Daoy (cell line): ENCODE results near the gene PBLD. TPM values are rescaled to one million over a fixed set of nuclear protein-coding genes. Genes with fewer than 3 reads are reported as not detected.

Experiments used
- DNase-seq: peaks from one replicate; pipeline ENCODE4 v3.0.0-alpha.2; 2015; ENCODE audit warnings: low read depth
- total RNA-seq: library from RNA; depleted of rRNA; stranded (reverse); fragments of >200 nt; shearing (Covaris generic); gene quantifications from 2 replicates; pipeline ENCODE4 v1.2.3, GENCODE V29; 2014; rRNA removed

PBLD gene
- 0.86 and 1.8 TPM in 2 replicates for total RNA-seq

DNA sequence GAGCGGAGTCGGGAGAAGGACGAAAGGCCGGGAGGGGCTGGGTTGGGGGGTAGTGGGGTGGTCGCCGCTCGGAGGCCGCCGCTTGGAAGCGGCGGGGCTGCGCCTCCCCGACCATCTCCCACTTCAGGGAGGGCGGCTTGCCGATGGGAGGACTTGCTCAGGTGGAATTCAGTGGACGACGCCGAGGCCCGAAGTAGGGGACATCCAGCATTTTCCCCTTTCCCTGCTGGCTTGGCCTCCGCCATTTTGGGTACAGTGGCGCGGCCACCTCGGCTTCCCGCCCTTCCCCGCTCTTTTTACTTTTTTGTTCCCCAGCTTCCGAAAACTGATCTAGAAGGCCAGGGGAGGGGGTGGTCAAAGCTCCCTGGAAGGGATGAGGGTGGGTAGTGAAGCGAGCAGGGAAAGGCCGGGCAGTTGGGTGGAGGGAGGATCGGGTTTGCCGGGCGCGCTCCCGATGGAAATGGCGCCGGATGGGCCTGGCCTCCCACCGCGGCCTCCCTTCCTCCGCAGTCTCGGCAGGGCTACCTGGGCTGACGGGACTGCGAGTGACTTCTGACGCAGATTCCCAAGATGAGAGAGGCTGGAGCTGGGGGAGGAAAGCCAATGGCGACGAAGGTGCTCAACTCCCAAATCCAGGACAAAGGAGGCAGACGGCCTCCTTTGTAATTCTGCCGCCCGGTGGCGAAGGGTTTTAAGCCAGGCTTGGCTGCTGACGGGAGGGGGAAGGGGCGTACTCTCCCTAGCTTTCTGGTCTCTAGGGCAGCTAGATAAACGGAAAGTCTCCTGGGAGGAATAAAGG lies at the start of gene PBLD:
PBLD (minus strand) TSS at position 670 of the 799 bp plus-strand sequence. CDS start 26,084 bp downstream, outside the sequence.
- peak; percentile 78 for DNase-seq

DNA sequence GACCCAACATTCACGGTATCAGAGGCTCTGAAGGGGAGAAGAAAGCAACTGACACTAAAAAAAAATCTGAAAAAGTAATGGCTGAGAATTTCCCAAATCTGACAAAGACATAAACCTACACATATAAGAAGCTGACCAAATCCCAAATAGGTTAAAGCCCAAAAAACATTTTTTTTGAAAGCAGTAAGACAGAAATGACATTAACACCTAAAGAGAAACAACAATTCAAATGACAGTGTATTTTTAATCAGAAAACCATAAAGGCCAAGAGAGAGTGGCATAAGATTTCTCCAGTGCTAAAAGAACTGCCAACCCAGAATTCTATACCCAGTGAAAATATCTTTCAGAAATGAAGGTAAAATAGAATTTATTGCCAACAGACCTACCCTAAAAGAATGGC lies 38.9 kb upstream of the PBLD start:
- no peak for DNase-seq

DNA sequence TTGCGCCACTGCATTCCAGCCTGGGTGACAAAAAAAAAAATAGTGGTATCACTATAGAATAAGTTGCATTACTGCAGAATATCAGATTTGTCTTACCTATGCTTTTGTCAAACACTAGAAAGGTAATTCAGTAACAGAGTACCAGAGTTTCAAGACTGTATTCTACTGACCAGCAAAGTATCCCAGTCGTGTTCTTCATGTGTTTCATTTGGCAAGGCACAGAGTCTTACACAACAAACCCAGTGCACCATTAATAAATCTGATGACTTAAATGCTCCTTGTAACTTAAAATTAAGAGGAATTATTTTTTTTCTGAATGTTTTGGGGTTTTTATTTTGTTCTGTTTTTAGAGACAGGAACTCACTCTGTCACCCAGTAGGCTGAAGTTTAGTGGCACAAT lies 34.4 kb upstream of the PBLD start:
- no peak for DNase-seq

DNA sequence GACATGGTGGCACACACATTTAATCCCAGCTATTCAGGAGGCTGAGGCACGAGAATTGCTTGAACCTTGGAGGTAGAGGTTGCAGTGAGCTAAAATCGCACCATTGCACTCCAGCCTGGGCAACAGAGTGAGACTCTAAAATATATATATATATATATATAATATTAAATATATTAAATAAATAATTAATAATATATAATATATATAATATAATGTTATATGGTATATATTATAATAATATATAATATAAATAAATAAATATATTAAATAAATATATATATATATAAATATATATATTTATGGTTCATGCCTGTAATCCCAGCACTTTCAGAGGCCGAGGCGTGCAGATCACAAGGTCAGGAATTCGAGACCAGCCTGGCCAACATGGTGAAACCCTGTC lies 33.9 kb upstream of the PBLD start:
- no peak for DNase-seq

DNA sequence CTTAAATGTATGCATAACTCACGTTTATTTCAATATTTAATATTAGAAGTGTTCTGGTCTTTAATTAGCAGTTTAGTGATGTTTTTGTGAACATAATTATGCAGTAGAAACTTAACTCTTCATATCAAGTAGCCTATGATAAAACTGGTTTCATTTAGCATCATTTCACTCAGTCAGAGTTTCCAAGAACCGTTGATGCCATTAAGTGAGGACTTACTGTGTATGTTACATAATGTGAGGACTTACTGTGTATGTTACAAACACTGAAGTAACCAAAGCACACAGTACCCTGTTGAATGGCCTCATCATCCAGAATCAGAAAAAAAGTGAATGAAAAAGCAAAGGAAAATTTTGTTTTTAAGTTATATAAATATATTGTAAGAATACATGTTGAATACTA lies 32.9 kb upstream of the PBLD start:
- DNase-seq: no peak

DNA sequence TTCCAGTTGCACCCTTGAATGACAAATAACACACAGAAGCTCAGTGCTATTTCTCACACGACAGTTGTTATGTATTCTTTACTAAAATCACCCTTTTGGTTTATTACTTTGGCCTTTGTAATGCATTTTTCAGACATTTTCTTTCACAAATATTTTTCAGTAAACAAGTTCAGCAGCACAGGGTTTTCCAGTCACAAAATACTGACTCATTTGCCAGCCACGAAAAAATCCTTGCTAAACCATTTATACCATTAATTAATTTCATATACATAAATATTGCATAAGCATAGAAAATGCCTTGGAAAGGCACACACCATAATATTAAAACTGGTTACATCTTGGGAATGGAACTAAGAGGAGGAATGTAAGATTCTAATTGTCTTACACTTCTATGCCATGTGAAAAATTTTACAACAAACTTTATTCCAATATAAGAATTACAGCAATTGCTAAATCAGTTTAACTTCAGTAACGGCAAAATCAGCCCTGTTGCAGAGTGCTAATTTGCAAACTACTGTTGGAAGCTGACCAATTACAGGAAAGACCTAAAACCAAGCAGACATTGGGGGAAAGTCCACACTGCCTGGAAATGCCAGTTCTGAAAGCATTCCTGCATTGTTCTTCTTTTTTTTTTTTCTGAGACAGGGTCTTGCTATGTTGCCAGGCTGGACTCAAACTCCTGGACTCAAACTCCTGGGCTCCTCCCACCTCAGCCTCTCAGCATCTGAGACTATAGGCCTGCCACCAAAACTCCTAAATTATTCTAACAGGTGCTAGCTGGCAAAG lies 31.6 kb upstream of the PBLD start:
- no peak for DNase-seq

DNA sequence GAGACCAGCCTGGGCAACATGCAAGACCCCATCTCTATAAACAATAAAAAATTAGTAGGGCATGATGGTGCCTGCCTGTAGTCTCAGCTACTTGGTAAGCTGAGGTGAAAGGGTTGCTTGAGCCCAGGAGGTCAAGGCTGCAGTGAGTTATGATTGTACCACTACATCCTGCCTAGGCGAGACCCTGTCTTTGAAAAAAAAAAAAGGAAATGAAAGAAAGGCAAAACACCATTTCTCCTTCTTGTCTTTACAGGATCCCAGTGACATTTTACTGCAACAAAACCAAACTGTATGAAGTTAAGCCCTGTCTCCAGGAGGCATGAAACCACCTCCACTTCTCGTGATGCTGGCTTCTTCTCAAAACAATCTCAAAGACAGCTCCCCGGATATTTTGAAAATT lies 29.9 kb upstream of the PBLD start:
- no peak for DNase-seq

DNA sequence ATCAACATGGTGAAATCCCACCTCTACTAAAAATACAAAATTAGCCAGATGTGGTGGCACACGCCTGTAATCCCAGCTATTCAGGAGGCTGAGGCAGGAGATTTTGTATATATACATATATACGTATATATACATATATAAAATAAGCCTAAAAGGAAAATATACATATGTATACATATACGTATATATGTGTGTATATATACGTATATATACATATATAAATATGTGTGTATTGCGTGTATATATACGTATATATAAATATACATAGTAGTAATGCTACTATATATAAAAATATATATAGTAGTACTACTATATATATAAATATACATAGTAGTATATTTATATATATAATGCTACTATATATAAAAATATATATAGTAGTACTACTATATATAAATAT lies 26.5 kb upstream of the PBLD start:
- no peak for DNase-seq

DNA sequence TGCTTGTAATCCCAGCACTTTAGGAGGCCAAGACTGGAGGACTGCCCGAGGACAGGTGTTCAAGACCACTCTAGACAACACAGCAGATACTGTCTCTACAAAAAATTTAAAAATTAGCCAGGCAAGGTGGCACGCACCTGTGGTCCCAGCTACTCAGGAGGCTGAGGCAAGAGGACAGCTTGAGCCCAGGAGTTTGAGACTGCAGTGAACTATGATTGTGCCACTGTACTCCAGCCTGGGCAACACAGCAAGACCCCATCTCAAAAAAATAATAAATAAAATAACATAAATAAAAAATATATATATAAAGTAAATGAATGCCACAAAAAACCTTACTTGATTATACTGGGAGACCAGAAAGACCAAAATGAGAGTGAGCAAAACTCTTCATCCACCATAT lies 20.8 kb upstream of the PBLD start:
- DNase-seq: no peak

DNA sequence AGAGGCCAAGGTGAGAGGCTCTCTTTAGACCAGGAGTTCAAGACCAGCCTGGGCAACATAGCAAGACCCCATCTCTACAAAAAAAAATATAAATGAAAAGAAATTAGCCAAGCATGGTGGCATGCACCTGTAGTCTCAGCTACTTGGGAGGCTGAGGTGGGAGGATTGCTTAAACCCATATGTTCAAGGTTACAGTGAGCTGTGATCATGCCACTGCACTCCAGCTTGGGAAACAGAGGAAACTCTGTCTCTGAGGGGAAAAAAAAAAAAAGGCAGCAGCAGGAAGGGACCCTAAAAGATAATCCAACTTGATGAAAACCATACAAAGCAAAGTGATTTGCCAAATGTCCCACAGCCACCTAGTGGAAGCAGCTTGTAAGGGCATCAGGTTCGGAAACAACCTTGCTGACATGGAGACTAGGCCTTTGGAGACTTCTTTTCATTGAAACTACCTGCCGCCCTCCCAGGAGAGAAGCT lies 15.6 kb upstream of the PBLD start:
- DNase-seq: peak; percentile 38

DNA sequence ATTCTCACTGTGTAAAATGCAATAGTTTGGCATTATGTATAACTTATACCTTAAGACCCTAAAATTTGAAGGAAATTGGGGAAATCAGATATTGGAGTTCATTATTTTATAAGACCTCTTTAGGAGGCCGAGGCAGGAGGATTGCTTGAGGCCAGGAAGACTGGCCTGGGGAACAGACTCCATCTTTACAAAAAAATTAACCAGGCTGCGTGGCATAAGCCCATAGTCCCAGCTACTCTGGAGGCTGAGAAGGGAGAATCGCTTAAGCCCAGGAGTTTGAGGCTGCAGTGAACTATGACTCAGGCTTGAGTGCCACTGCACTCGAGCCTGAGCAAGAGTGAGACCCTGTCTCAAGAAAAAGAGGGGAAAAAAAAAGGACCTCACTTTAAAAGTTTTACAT lies 14.0 kb upstream of the PBLD start:
- no peak for DNase-seq

DNA sequence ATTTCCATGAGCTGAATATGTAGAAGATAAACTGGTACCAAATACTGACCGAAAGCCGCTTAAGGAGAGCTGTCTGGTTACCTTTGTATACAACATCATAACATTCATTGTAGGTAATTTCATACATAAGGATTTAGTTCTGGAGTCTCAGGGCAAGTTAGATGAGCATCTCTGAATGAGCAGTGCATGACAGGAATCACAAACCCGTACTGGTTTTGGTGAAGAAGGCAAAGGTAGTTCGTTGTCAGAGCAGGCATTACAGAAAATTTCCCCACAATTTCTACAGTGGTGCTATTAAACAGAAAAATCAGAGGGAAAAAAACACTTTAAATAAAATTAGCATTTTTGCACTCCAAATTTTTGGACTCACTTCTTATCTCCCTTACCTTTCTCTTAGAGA lies 12.9 kb upstream of the PBLD start:
- DNase-seq: no peak

DNA sequence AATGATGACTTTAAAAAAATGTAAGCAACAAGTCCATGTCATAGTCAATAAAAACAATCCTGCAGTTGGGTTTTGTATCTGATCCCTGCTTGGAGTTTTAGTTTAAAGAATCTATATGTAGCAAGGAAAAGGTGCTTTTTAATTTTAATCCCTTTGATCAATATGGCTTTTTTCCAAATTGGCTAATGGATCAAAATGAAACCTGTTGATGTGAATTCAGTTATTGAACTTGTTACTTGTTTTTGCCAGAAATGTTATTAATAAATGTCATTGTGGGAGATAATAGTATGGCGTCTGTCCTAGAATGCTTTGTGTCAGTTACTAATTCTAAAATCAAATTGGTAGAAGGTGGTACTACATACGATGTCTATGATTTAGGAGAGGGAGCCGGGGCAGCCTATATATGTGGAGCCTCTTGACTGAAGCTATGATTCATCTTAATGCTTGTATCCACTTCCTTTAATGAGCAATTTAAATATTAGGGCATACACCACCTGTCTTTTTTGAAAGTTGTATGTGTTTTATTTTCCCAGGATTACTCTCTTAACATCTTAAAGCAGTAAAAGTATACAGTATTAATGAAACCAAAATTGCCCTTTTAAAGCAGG lies 10.3 kb upstream of the PBLD start:
- DNase-seq: no peak

DNA sequence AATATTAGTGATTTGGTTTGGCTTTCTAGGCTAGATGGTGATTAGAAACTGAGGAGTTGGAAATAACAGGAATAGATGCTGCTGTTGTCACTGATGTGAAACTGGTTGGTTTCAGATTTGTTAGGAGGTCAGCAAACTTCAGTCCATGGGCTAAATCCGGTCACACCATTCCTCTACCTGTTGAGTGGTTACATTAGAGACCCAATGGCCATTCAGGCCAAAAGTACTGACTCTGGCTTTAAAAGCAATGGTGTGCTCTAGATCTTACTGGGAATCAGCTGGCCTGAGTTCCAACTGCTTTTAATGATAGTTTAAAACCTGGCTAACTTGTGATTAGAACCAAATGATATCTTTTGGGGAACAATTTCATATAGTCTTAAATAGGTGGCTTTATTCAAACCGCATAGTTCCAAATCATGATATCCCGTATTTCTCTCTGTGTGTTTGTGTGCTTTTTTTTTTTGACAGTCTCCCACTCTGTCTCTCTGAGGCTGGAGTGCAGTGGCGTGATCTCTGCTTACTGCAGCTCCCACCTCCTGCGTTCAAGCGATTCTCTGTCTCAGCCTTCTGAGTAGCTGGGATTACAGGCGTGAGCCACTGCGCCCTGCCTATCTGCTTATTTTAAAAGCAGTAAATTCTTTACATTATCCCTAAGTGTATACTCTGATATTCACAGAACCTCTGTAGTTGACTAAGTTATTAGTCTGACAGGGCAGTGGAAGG lies 7.8 kb upstream of the PBLD start:
- DNase-seq: no peak

DNA sequence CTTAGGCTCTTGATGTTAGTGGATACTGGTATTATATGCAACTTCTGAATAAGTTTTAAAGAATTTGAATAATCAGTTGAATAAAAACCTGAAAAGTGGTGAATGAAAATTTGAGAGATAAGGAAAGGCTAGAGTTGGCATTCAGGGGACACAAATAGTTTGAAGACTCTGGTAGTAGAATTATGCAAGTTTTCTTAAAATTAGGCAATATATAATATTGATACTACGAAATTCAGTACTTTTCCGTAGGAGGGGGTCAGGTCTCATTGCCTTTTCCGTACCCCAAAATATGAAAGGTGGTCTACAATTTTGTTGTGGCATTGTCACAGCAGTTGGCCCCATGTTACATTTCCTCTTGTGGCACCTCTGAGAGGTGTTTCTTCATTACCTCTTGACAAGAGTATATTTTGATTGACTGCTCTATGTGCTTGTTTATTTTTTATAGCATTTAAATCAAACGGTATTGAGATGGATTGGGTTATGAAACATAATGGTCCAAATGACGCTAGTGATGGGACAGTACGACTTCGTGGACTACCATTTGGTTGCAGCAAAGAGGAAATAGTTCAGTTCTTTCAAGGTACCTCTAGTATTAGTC lies 4.1 kb upstream of the PBLD start:
- DNase-seq: no peak

DNA sequence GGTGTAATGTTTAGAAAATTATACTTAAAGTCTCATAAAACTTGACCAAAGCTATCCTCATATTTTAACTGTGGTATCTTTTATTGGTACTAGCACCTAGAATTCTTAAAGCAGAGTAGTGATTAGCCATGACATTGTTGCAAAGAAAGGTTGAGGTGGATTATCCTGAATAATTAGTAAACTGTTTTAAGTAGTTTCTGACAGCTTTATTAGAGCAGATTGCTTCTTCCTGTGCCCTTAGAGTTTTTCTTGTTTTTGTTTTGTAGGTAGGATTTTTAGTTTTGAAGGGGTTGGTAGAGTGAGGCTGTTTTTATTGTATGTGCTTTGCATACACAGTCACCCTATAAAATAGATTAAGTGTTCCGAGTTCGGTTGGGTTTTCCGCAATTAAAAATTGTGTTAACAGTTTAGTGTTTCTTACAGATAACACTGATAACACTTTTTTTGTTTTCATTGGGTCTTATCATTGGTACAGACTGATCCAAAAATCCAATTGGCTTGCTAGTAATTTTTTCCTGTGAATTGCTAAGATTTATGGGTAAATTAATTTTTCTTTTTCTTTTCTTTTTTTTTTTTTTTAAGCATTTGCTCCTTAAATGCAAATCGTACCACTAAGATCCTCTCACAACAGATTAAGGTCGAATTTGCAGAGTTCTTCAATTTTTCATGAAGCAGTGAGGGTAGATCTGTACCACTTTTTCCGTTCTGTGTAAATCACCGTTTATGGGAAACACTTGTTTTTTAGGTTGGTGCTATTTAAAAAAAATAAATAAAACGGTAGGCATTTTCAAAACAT lies 2.1 kb upstream of the PBLD start:
- no peak for DNase-seq

DNA sequence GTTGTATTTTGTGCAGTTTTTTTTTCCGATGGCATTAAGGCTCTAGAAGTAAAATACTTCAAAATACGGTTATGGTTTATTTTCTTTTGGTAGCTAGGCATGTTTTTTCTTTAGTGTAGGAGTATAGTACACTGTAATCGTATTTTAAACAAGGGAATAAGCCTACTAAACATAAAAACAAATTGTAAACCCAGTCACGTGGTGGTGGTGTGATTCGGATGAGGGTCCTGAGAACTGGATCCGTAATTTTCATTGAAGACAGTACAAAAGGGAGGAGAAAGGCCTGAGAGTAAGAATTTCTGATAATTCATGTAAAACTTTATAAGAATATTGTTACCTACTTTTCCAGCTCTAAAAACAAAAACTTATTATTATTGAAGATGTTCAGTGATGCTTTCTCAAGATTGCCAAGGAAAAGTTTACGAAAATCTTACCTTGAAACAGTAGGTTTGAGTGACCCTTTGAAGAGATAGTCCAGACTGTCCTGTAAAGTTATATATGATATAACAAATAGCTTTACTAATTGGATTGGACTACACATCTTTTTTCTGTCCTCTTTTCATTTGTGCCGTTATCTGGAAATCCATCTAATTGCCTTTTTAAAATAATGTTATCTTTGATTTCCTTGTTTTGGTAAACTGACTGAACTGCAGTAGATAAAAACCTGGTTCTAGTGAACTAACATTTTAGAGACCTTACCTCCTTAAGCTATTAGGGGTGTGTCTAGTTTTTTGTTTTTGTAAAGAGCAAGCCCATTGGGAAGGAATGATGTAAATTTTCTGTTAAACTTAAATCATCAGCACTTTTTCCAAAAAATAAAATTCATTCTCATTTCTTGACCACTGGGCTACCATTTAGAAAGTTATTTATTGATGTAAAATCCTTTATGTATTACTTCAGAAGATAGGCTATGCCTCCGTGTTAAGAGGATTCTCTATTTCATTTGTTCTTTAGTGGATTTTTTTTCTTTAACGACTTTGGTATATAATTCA lies 1.0 kb upstream of the PBLD start:
- DNase-seq: no peak

DNA sequence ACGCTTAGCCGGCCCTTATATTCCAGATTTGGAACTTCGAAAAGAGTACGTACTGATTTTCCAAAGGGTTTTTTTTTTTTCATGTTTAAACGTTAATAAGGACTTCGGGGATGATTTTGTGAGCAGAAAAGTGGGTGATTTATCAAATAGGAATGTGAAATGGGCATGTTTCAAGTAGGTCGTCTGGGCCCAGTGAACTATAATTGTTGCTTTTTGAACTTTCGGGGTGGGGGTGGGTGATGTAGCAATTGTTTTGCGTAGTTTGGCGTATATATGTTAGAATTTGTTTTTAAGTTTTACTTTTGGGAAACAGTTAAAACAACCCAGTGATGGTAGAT lies 299 bp upstream of the PBLD start:
- DNase-seq: no peak

DNA sequence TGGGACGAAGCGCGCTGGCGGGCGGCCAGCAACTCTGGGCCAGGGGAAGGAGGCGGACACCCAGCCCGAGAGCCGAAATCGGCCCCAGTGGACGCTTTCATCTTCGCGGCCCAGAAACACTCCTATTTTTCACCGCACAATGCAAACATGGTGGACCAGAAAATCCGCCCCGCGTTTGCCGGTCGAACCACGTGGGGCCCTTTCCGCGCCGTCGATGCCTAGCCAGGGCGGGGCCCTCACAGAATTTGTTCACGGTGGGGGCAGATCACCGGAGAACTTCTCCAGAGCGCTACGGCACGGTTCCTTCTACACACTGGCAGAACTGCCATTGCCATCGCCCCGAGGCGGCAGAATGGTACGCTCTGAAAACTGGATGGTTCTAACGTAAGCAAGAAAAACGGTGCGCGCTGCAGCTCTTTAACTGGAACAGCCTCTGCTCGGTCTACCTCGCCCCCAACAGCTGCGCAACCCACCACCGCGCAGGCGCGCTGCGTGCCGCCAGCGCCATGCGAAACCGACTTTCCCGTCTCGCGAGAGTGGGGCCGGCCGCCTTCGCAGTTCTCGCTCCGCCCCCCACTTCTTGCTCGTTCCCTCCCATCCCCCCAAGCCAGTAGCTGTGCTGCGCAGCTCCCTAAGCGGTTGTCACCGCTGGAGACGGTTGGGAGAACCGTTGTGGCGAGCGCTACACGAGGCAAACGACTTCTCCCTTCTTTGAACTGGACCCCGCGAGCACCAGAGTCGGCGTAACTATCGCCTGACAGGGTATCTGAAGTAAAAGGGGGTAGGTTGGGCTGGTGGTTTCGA lies 1.1 kb downstream of the PBLD start, which contains the start of gene HNRNPH3:
HNRNPH3 (plus strand) TSS at position 610 of the 804 bp plus-strand sequence. CDS start 5,158 bp downstream, outside the sequence.
- peak; percentile 98 for DNase-seq
